Esophagus squamous epithelium (tissue), 5 donors: ENCODE measurements around the gene RBMX. TPM values are rescaled to one million over a fixed set of nuclear protein-coding genes. Genes with fewer than 3 reads are reported as not detected.
"Not testable (repeated sequence)": the region's sequence is repeated elsewhere in the genome, so short reads cannot be mapped to it uniquely, and the experiment has no call there.

Experiments used
- DNase-seq: peaks from one replicate; lab custom pipeline; 2025; lab: John Stamatoyannopoulos, UW
- H3K27ac ChIP-seq, 4 donors: fragments of 200-600 bp; sonication (generic); one replicate each; pipeline ENCODE4 v1.5.1; 2016 to 2019; ENCODE audit warnings: mild to moderate bottlenecking in 1 of 4
- H3K27me3 ChIP-seq, 4 donors: fragments of 200-600 bp; sonication (generic); 1 replicate in 3 of 4; 2 replicates in 1 of 4; pipeline versions ENCODE4 v1.5.1 to v1.6.0; 2017 to 2021; ENCODE audit warnings: antibody characterized with exemption in 1 of 4
- H3K36me3 ChIP-seq, 3 donors: fragments of 200-600 bp; sonication (generic); one replicate each; pipeline ENCODE4 v1.5.1; 2016 to 2019
- H3K4me1 ChIP-seq, 3 donors: fragments of 200-600 bp; sonication (generic); one replicate each; pipeline ENCODE4 v1.5.1; 2017 to 2019
- H3K4me3 ChIP-seq, 4 donors: fragments of 200-600 bp; sonication (generic); 1 replicate in 3 of 4; 2 replicates in 1 of 4; pipeline ENCODE4 v1.5.1; 2016 to 2019; ENCODE audit warnings: mild to moderate bottlenecking in 2 of 4, moderate library complexity in 1 of 4
- H3K9me3 ChIP-seq, 3 donors: fragments of 200-600 bp; sonication (generic); one replicate each; pipeline ENCODE4 v1.5.1; 2016 to 2019
- CTCF ChIP-seq, 6 experiments: fragments of 450-650 bp in 4 of 6; fragments of 200-600 bp in 2 of 6; sonication (generic) in 2 of 6; IDR thresholded peaks; one replicate each; pipeline ENCODE4 v1.5.1; 2016 to 2019; ENCODE audit warnings: antibody characterized with exemption in 6 of 6, mild to moderate bottlenecking in 4 of 6, moderate library complexity in 4 of 6
- POLR2A ChIP-seq, 4 donors: fragments of 450-650 bp; IDR thresholded peaks; one replicate each; pipeline ENCODE4 v1.6.1; 2017; ENCODE audit warnings: antibody characterized with exemption in 4 of 4, mild to moderate bottlenecking in 4 of 4, moderate library complexity in 3 of 4
- WGBS, 2 donors: methylation state at CpG; one replicate each; pipeline ENCODE4 v1.1.5; 2018; 5-methylcytosine and 5-hydroxymethylcytosine counted together
- intact Hi-C: fragments of 100-400 bp; cut with DNase I; formaldehyde crosslinking; loops from one replicate; pipeline ENCODE4 v1.15.0; 2022
- total RNA-seq, 4 donors: library from RNA; depleted of rRNA; stranded (reverse); fragments of >200 nt; gene quantifications; one replicate each; pipeline ENCODE4 v1.1.0, GENCODE V29; 2016
- donor health status: DM: yes; HTN: yes; CAD: no.

RBMX gene
- total RNA-seq, 4 donors from 2014 or later = 125 to 220 (median 205) TPM

- Histone ChIP-seq H3K36me3 (no peaks in the 10 kb centered on the region), H3K4me1 (no peaks in the 10 kb centered on the region), H3K9me3 (no peaks in the 10 kb centered on the region), H3K27me3 (no peaks in the 10 kb centered on the region), H3K4me3 (no peak overlapping the region), H3K27ac (no peak overlapping the region)
- 64 to 83% methylated on average over 1 of the region's 3 CpGs for WGBS, 2 donors
- DNase-seq = no peak
- TF ChIP-seq CTCF (IDR thresholded peaks at IDR 0.05) (no peak), POLR2A (IDR thresholded peaks at IDR 0.05) (no peak)
- intact Hi-C loops = no loop called here
Measured at GRCh38 chrX:136892412-136892811, 11.9 kb upstream of the RBMX start.

- H3K36me3 ChIP-seq, DNase-seq, H3K27ac ChIP-seq, H3K4me1 ChIP-seq, H3K27me3 ChIP-seq, H3K9me3 ChIP-seq, intact Hi-C loops, H3K4me3 ChIP-seq: not testable (repeated sequence)
- WGBS, 2 donors = 85 to 95% methylated on average over 6 of the region's 6 CpGs
Measured at GRCh38 chrX:136890596-136890995, 10.1 kb upstream of the RBMX start.

GRCh38 chrX:136889269-136889668, 8.7 kb upstream of the RBMX start:
- intact Hi-C loops = no loop called here

GRCh38 chrX:136880003-136880451, 498 bp downstream of the RBMX start:
- no peak for DNase-seq
- TF ChIP-seq CTCF (IDR thresholded peaks at IDR 0.05) (no peak), POLR2A (IDR thresholded peaks at IDR 0.05) (no peak)
- no peaks in the 10 kb centered on the region for H3K27me3 ChIP-seq
- intact Hi-C loops = no loop called here
- H3K36me3 ChIP-seq = peaks cover 0 to 35% (median 10%) of the 10 kb centered on the region in 3 donors
- no peaks in the 10 kb centered on the region for H3K9me3 ChIP-seq
- 0 to 41% methylated on average over 13 to 30 of the region's 32 CpGs for WGBS, 2 donors
- peak overlapping the region; percentile 58 to 77 (median 74) for H3K4me3 ChIP-seq
- H3K27ac ChIP-seq = peak overlapping the region; percentile 90 to 95 (median 94)
- H3K4me1 ChIP-seq = peaks cover 0 to 21% (median 0%) of the 10 kb centered on the region in 3 donors

More at GRCh38 chrX:136889269-136889668, 8.7 kb upstream of the RBMX start:
- H3K4me3 ChIP-seq = no peak overlapping the region
- H3K27ac ChIP-seq = no peak overlapping the region
- WGBS, 2 donors = 81 to 91% methylated on average over 2 to 3 of the region's 7 CpGs
- DNase-seq = no peak
- H3K9me3 ChIP-seq = no peaks in the 10 kb centered on the region
- no peaks in the 10 kb centered on the region for H3K4me1 ChIP-seq
- H3K27me3 ChIP-seq = no peaks in the 10 kb centered on the region
- TF ChIP-seq CTCF (IDR thresholded peaks at IDR 0.05) (no peak), POLR2A (IDR thresholded peaks at IDR 0.05) (no peak)
- H3K36me3 ChIP-seq = no peaks in the 10 kb centered on the region

GRCh38 chrX:136879001-136879687, 1.4 kb downstream of the RBMX start:
- intact Hi-C loops = no loop called here
- no peaks in the 10 kb centered on the region for H3K9me3 ChIP-seq
- no peaks in the 10 kb centered on the region for H3K27me3 ChIP-seq
- TF ChIP-seq CTCF (IDR thresholded peaks at IDR 0.05) (no peak), POLR2A (IDR thresholded peaks at IDR 0.05) (no peak)
- H3K27ac ChIP-seq = peak overlapping the region; percentile 90 to 95 (median 94)
- peaks cover 0 to 43% (median 10%) of the 10 kb centered on the region in 3 donors for H3K36me3 ChIP-seq
- DNase-seq = no peak
- peak overlapping the region; percentile 58 to 77 (median 74) for H3K4me3 ChIP-seq
- 2 to 30% methylated on average over 10 of the region's 10 CpGs for WGBS, 2 donors
- peaks cover 0 to 21% (median 0%) of the 10 kb centered on the region in 3 donors for H3K4me1 ChIP-seq
